ENCODE measurements around the gene SLC16A14.
"Not testable (repeated sequence)": the region's sequence is repeated elsewhere in the genome, so short reads cannot be mapped to it uniquely, and the experiment has no call there.

SLC16A14 gene

GRCh38 chr2:230068651-230069055 lies at the start of gene SLC16A14:
Gene SLC16A14, minus strand, starts transcription at chr2:230068924. Its CDS starts 9,572 bp downstream, at chr2:230059352.
- no peak for DNase-seq

GRCh38 chr2:230106771-230107170 lies 38.0 kb upstream of the SLC16A14 start:
- DNase-seq = no peak

- not testable (repeated sequence) for DNase-seq
Observed at GRCh38 chr2:230101967-230102366, 33.2 kb upstream of the SLC16A14 start.

GRCh38 chr2:230097841-230098240 lies 29.1 kb upstream of the SLC16A14 start:
- DNase-seq = no peak

- DNase-seq = no peak
Observed at GRCh38 chr2:230097424-230097823, 28.7 kb upstream of the SLC16A14 start.

GRCh38 chr2:230090967-230091366 lies 22.2 kb upstream of the SLC16A14 start:
- no peak for DNase-seq

- no peak for DNase-seq
Observed at GRCh38 chr2:230085201-230085600, 16.5 kb upstream of the SLC16A14 start.

- DNase-seq = no peak
Observed at GRCh38 chr2:230077851-230078547, 9.3 kb upstream of the SLC16A14 start.

- DNase-seq = no peak
Observed at GRCh38 chr2:230076819-230077218, 8.1 kb upstream of the SLC16A14 start.

- DNase-seq = no peak
Observed at GRCh38 chr2:230075988-230076631, 7.4 kb upstream of the SLC16A14 start.

- no peak for DNase-seq
Observed at GRCh38 chr2:230071421-230071820, 2.7 kb upstream of the SLC16A14 start.

- DNase-seq = no peak
Observed at GRCh38 chr2:230069402-230069801, 678 bp upstream of the SLC16A14 start.

- DNase-seq = peak; percentile 44
Observed at GRCh38 chr2:230068016-230068650, 591 bp downstream of the SLC16A14 start.

GRCh38 chr2:230060672-230061293 lies 7.9 kb downstream of the SLC16A14 start:
- no peak for DNase-seq

GRCh38 chr2:230053753-230054478 lies 14.8 kb downstream of the SLC16A14 start:
- no peak for DNase-seq

- DNase-seq = no peak
Observed at GRCh38 chr2:230052299-230052698, 16.4 kb downstream of the SLC16A14 start.

- DNase-seq = no peak
Observed at GRCh38 chr2:230050136-230050535, 18.6 kb downstream of the SLC16A14 start.

GRCh38 chr2:230048010-230048671 lies 20.6 kb downstream of the SLC16A14 start:
- no peak for DNase-seq

GRCh38 chr2:230046491-230046890 lies 22.2 kb downstream of the SLC16A14 start:
- DNase-seq = no peak

GRCh38 chr2:230043461-230043860 lies 25.3 kb downstream of the SLC16A14 start:
- DNase-seq = no peak

- DNase-seq = no peak
Observed at GRCh38 chr2:230043025-230043424, 25.7 kb downstream of the SLC16A14 start.

- no peak for DNase-seq
Observed at GRCh38 chr2:230042195-230042594, 26.5 kb downstream of the SLC16A14 start.

Measured in activated naive CD4-positive, alpha-beta T cell treated with Interleukin-2 at 50 U/mL for 16 hours (primary cell).